PC-9 (cell line): ENCODE results near the gene ABCB8. TPM values are rescaled to one million over a fixed set of nuclear protein-coding genes. Genes with fewer than 3 reads are reported as not detected.

Source experiments
- BruUV-seq: library from RNA; stranded (reverse); fragments of 400-500 nt; replicated peaks from 2 replicates; lab custom pipeline; 2021; lab: Mats Ljungman, UMichigan
- CTCF ChIA-PET: fragments of 300-600 bp; sonication (Branson Sonifier 250); formaldehyde crosslinking; loops from one replicate; lab custom pipeline; 2022; ENCODE audit warnings: antibody characterized with exemption; lab: Charles Lee
- POLR2A ChIA-PET: fragments of 300-600 bp; sonication (Branson Sonifier 250); formaldehyde crosslinking; loops from one replicate; lab custom pipeline; 2022; ENCODE audit warnings: antibody characterized with exemption; ENCODE audit not compliant: unreplicated experiment; lab: Charles Lee
- DNase-seq, 2 experiments: peaks; one replicate each; pipeline versions ENCODE4 v3.0.0 to v3.0.0-alpha.2; 2015 to 2022; ENCODE audit warnings: mixed read lengths in 1 of 2
- H2AFZ ChIP-seq: fragments of 200-600 bp; sonication (generic); 2 replicates; pipeline ENCODE4 v1.8.1; 2017; ENCODE audit warnings: antibody characterized with exemption
- H3F3A ChIP-seq: fragments of 200-600 bp; sonication (generic); 2 replicates; pipeline ENCODE4 v1.8.1; 2017; ENCODE audit warnings: antibody characterized with exemption, mild to moderate bottlenecking, low read depth; ENCODE audit not compliant: insufficient read depth
- H3K27ac ChIP-seq: fragments of 200-600 bp; sonication (generic); 2 replicates; pipeline ENCODE4 v1.6.1; 2016; ENCODE audit warnings: mixed run types
- H3K27me3 ChIP-seq: fragments of 200-600 bp; sonication (generic); 2 replicates; pipeline ENCODE4 v1.6.1; 2016; ENCODE audit warnings: low read depth, mixed run types; ENCODE audit not compliant: insufficient read depth
- H3K36me3 ChIP-seq: fragments of 200-600 bp; sonication (generic); 2 replicates; pipeline ENCODE4 v1.6.1; 2016; ENCODE audit warnings: low read depth, mixed run types
- H3K4me1 ChIP-seq: fragments of 200-600 bp; sonication (generic); replicated peaks from 2 replicates; pipeline ENCODE4 v1.6.1; 2016; ENCODE audit warnings: mixed run types; ENCODE audit not compliant: insufficient read depth
- H3K4me2 ChIP-seq: fragments of 200-600 bp; sonication (generic); 2 replicates; pipeline ENCODE4 v1.6.1; 2017; ENCODE audit warnings: mixed run types
- H3K4me3 ChIP-seq: fragments of 200-600 bp; sonication (generic); 2 replicates; pipeline ENCODE4 v1.6.1; 2016; ENCODE audit warnings: mixed run types
- H3K79me2 ChIP-seq: fragments of 200-600 bp; sonication (generic); 2 replicates; pipeline ENCODE4 v1.6.1; 2017; ENCODE audit warnings: low read depth, mixed run types
- H3K9me2 ChIP-seq: fragments of 200-600 bp; sonication (generic); 2 replicates; pipeline ENCODE4 v1.8.1; 2017; ENCODE audit warnings: mild to moderate bottlenecking; ENCODE audit not compliant: insufficient read depth
- H3K9me3 ChIP-seq: fragments of 200-600 bp; sonication (generic); 2 replicates; pipeline ENCODE4 v1.8.1; 2016; ENCODE audit warnings: low read depth; ENCODE audit not compliant: insufficient read depth
- H4K20me1 ChIP-seq: fragments of 200-600 bp; sonication (generic); 2 replicates; pipeline ENCODE4 v1.8.1; 2017; ENCODE audit not compliant: insufficient read depth
- CTCF ChIP-seq: fragments of 200-600 bp; sonication (generic); conservative IDR thresholded peaks from 2 replicates; pipeline ENCODE4 v1.6.1; 2017; ENCODE audit warnings: mixed run types, antibody characterized with exemption, mild to moderate bottlenecking, moderate library complexity
- EZH2 ChIP-seq: fragments of 200-600 bp; sonication (generic); IDR thresholded peaks from 2 replicates; pipeline ENCODE4 v1.8.0; 2017; ENCODE audit warnings: antibody characterized with exemption, low read depth
- intact Hi-C: fragments of 100-400 bp; cut with micrococcal nuclease; formaldehyde crosslinking; loops from one replicate; pipeline ENCODE4 v1.10.0; 2022; ENCODE audit not compliant: unreplicated experiment
- total RNA-seq: library from RNA; stranded (reverse); gene quantifications from 2 replicates; pipeline ENCODE4 v1.2.3, GENCODE V29; 2021

ABCB8 gene
- total RNA-seq, 1 experiment from 2014 or later, result 61.9 TPM

- Histone ChIP-seq H3K27me3 (no peaks in the 10 kb centered on the region), H3K27ac (peak overlapping the region; percentile 41), H2AFZ (peak overlapping the region; percentile 88), H3F3A (peaks cover 42% of the 10 kb centered on the region; the same call in 1 of the 2 replicates), H4K20me1 (no peaks in the 10 kb centered on the region; the same call in 1 of the 2 replicates), H3K4me1 (peaks cover 43% of the 10 kb centered on the region), H3K36me3 (no peaks in the 10 kb centered on the region), H3K4me3 (peak overlapping the region; percentile 82), H3K9me3 (no peaks in the 10 kb centered on the region), H3K79me2 (peaks cover 27% of the 10 kb centered on the region), H3K9me2 (no peaks in the 10 kb centered on the region), H3K4me2 (peak overlapping the region; percentile 98)
- BruUV-seq, result TSS peak; percentile 75
- DNase-seq, result peak; percentile 99 to 100
- intact Hi-C loops, result loop anchor here (1.0 kb wide), 6 partner anchors 19 to 169 kb away; partner anchors contain the start of genes ABCB8, ABCF2 and AGAP3
- CTCF ChIA-PET, result no interaction called here
- POLR2A ChIA-PET, result interaction anchor here (0.6 to 1.0 kb wide), 4 partner anchors 20 to 34 kb away, joined by 3 to 8 read pairs (median 4); partner anchors contain the start of genes ABCB8 and ATG9B
- TF ChIP-seq EZH2 (no peak), CTCF (no peak)
Observed at GRCh38 chr7:151057989-151058780, 29.9 kb downstream of the ABCB8 start.

- peak overlapping the region; percentile 93 for H3K4me2 ChIP-seq
- peaks cover 50% of the 10 kb centered on the region for H3K4me1 ChIP-seq
- no peaks in the 10 kb centered on the region for H3K9me2 ChIP-seq
- TSS peak; percentile 61 for BruUV-seq
- peak overlapping the region; percentile 41 for H3K27ac ChIP-seq
- no peaks in the 10 kb centered on the region for H3K9me3 ChIP-seq
- TF ChIP-seq CTCF, result no peak
- no peak for TF ChIP-seq EZH2
- DNase-seq, result no peak
- H4K20me1 ChIP-seq, result peaks cover 6% of the 10 kb centered on the region
- ChIA-PET POLR2A (interaction anchor here (0.6 to 0.7 kb wide), 3 partner anchors 21 to 35 kb away, joined by 3 to 8 read pairs (median 6); partner anchors contain the start of gene ATG9B), CTCF (no interaction called here)
- peaks cover 33% of the 10 kb centered on the region for H3K79me2 ChIP-seq
- peaks cover 49% of the 10 kb centered on the region; the same call in 1 of the 2 replicates for H3F3A ChIP-seq
- intact Hi-C loops, result loop anchor here (1.0 kb wide), 6 partner anchors 20 to 168 kb away; partner anchors contain the start of genes ABCB8, ABCF2 and AGAP3
- no peaks in the 10 kb centered on the region for H3K27me3 ChIP-seq
- peak overlapping the region; percentile 82 for H3K4me3 ChIP-seq
- H2AFZ ChIP-seq, result peak overlapping the region; percentile 79
- no peaks in the 10 kb centered on the region for H3K36me3 ChIP-seq
Observed at GRCh38 chr7:151058781-151059366, 30.6 kb downstream of the ABCB8 start.

- CTCF ChIA-PET, result interaction anchor here (0.7 kb wide), 1 partner anchor 25 kb away, joined by 3 read pairs; no protein-coding TSS in a partner anchor
Observed at GRCh38 chr7:151059367-151060112, 31.3 kb downstream of the ABCB8 start, which contains the start of gene SLC4A2. SLC4A2 (plus strand) TSS chr7:151059589; CDS start chr7:151061988, 2,399 bp downstream.

More at GRCh38 chr7:151059367-151060112, 31.3 kb downstream of the ABCB8 start, which contains the start of gene SLC4A2:
- peak within 1 kb of the TSS; percentile 93 for H3K4me2 ChIP-seq
- peaks cover 50% of the 10 kb centered on the region; the same call in 1 of the 2 replicates for H3F3A ChIP-seq
- no peaks in the 10 kb centered on the region for H3K9me2 ChIP-seq
- H4K20me1 ChIP-seq, result peaks cover 9% of the 10 kb centered on the region
- peak; percentile 78 for TF ChIP-seq CTCF
- TF ChIP-seq EZH2, result no peak
- H3K4me1 ChIP-seq, result peaks cover 50% of the 10 kb centered on the region
- peaks cover 38% of the 10 kb centered on the region for H3K79me2 ChIP-seq
- H3K36me3 ChIP-seq, result no peaks in the 10 kb centered on the region
- intact Hi-C loops, result loop anchor here (1.0 kb wide), 1 partner anchor 21 kb away; the partner anchor contains the start of gene FASTK
- no peaks in the 10 kb centered on the region for H3K27me3 ChIP-seq
- peak in 1 of 2 experiments; percentile 87 for DNase-seq
- no TSS peak for BruUV-seq
- H3K9me3 ChIP-seq, result no peaks in the 10 kb centered on the region
- peak within 1 kb of the TSS; percentile 79 for H2AFZ ChIP-seq
- peak within 1 kb of the TSS; percentile 82 for H3K4me3 ChIP-seq
- POLR2A ChIA-PET, result no interaction called here
- peak within 1 kb of the TSS; percentile 41 for H3K27ac ChIP-seq
